Right atrium auricular region (tissue), 2 donors: ENCODE results near the gene LHPP. TPM values are rescaled to one million over a fixed set of nuclear protein-coding genes. Genes with fewer than 3 reads are reported as not detected.

Experiments used
- DNase-seq: peaks from one replicate; pipeline ENCODE4 v3.0.0-alpha.2; 2019; ENCODE audit warnings: low spot score
- H3K27ac ChIP-seq, 2 donors: fragments of 200-600 bp; sonication (generic); 1 replicate in 1 of 2; 2 replicates in 1 of 2; pipeline ENCODE4 v1.5.1; 2016 to 2019
- H3K27me3 ChIP-seq, 2 donors: fragments of 200-600 bp; sonication (generic); one replicate each; pipeline versions ENCODE4 v1.5.1 to v1.6.0; 2017 to 2019
- H3K36me3 ChIP-seq: fragments of 200-600 bp; sonication (generic); one replicate; pipeline ENCODE4 v1.5.1; 2016
- H3K4me1 ChIP-seq, 2 donors: fragments of 200-600 bp; sonication (generic); one replicate each; pipeline versions ENCODE4 v1.5.1 to v1.6.0; 2017 to 2019
- H3K4me3 ChIP-seq, 2 donors: fragments of 200-600 bp; sonication (generic); 1 replicate in 1 of 2; 2 replicates in 1 of 2; pipeline ENCODE4 v1.5.1; 2017 to 2019; ENCODE audit warnings: mild to moderate bottlenecking in 1 of 2, moderate library complexity in 1 of 2
- H3K9me3 ChIP-seq, 2 donors: fragments of 200-600 bp; sonication (generic); one replicate each; pipeline ENCODE4 v1.5.1; 2019
- total RNA-seq, 2 donors: library from RNA; depleted of rRNA; stranded (reverse); fragments of >200 nt; gene quantifications; one replicate each; pipeline ENCODE4 v1.1.0, GENCODE V29; 2016
- TF ChIP-seq, protein P1 (sequence below), 2 donors: fragments of 200-600 bp; sonication (generic); IDR thresholded peaks; one replicate each; pipeline ENCODE4 v1.5.1; 2019; ENCODE audit warnings: antibody characterized with exemption in 2 of 2

The LHPP gene
- total RNA-seq, 2 donors from 2014 or later: 10.3 to 23.7 TPM

DNA sequence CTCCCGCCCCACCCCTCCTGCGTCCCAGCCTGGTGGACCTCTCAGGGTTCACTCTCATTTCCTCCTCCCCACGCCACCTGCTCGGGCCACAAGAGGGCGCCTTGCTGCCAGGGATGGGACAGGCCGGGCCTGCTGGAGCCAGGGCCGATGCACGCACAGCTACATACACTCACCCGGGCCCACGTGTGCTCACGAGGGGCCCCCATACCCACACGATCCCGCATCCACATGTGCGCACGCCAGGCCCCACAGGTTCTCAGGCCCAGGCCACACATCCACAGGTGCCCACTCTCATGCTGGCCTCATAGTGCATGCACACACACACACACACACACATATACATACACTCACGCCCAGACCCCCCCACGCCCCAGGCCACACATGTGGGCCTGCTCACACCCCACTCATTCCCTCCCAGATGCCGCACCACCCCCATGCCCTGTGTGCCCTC, 68.6 kb downstream of the LHPP start:
- Histone ChIP-seq H3K4me3 (no peak overlapping the region), H3K36me3 (no peaks in the 10 kb centered on the region), H3K27ac (no peak overlapping the region), H3K9me3 (no peaks in the 10 kb centered on the region), H3K4me1 (peaks cover 0 to 9% of the 10 kb centered on the region in 2 donors), H3K27me3 (no peaks in the 10 kb centered on the region)
- peak; percentile 85 for DNase-seq
- TF ChIP-seq, protein P1, sequence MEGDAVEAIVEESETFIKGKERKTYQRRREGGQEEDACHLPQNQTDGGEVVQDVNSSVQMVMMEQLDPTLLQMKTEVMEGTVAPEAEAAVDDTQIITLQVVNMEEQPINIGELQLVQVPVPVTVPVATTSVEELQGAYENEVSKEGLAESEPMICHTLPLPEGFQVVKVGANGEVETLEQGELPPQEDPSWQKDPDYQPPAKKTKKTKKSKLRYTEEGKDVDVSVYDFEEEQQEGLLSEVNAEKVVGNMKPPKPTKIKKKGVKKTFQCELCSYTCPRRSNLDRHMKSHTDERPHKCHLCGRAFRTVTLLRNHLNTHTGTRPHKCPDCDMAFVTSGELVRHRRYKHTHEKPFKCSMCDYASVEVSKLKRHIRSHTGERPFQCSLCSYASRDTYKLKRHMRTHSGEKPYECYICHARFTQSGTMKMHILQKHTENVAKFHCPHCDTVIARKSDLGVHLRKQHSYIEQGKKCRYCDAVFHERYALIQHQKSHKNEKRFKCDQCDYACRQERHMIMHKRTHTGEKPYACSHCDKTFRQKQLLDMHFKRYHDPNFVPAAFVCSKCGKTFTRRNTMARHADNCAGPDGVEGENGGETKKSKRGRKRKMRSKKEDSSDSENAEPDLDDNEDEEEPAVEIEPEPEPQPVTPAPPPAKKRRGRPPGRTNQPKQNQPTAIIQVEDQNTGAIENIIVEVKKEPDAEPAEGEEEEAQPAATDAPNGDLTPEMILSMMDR (IDR thresholded peaks at IDR 0.05): peak; percentile 85 to 92

DNA sequence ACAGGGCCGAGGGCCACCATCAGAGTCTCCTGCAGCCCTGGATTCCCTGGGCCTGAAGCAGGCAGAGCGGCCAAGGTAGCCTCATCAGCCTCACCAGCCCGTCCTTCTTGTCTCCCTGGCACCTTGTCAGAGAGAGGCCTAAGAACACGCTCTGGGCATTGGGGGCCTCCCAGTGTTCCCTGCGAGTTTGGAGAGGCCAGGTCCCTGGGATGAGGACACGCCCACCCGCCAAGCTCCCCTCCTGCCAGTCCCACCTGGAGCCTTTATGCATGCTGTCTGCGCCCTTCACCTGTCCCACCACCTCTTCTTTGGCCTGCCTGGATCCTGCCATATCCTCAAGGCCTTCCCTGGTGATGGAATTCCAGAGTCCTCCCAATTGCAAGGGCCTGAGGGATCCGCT, 69.2 kb downstream of the LHPP start:
- Histone ChIP-seq H3K36me3 (no peaks in the 10 kb centered on the region), H3K4me3 (no peak overlapping the region), H3K9me3 (no peaks in the 10 kb centered on the region), H3K27me3 (no peaks in the 10 kb centered on the region), H3K4me1 (peaks cover 0 to 9% of the 10 kb centered on the region in 2 donors), H3K27ac (no peak overlapping the region)
- DNase-seq: no peak
- TF ChIP-seq, protein P1 (IDR thresholded peaks at IDR 0.05): no peak

DNA sequence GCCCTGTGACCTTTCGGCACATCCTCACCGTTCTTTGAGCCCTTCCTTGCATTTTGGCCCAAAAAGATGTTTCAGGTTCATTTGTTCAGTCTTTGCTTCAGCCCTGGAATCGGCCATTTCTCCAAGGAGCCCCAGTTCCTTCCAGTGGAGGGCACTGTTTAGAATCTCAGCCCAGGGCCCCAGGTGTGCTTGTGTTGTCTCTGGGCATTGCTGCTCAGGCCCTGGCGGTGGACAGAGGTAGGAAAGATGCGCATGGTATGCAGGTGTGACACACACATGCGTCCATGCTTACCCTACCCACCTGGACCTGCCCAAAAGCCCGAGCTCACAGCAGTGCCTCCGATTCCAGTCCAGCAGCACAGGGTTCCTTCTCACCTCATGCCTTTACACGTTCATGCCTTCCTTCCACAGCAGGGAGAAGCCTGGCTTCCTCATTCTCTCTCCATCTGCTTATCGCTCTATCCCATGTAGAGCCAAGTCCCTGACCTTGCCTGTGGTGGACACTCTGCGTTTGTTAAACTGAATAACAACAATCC, 70.6 kb downstream of the LHPP start:
- DNase-seq: no peak
- H3K4me1 ChIP-seq: peaks cover 0 to 9% of the 10 kb centered on the region in 2 donors
- no peak overlapping the region for H3K27ac ChIP-seq
- H3K9me3 ChIP-seq: no peaks in the 10 kb centered on the region
- no peaks in the 10 kb centered on the region for H3K36me3 ChIP-seq
- TF ChIP-seq, protein P1 (IDR thresholded peaks at IDR 0.05): no peak
- no peaks in the 10 kb centered on the region for H3K27me3 ChIP-seq
- H3K4me3 ChIP-seq: no peak overlapping the region

DNA sequence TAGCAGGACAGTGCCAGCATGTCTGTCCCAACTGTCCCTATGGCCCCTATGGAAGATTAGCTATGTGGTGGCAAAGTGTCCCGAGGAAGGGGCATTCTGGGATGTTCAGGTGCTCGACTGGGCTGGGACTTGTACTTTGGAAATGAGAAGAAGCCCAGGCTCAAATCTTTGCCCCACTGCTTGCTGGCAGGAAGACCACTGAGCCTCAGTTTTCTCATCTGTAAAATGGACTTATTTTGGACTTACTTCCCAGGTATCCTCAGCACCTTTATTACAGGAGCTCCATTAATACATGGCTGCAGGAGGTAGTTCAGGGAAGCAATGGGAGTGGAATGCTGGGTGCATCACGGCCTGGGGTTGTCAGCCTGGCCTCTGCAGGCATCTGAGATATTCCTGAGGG, 71.2 kb downstream of the LHPP start:
- H3K4me1 ChIP-seq: peaks cover 0 to 9% of the 10 kb centered on the region in 2 donors
- no peak for DNase-seq
- H3K4me3 ChIP-seq: no peak overlapping the region
- TF ChIP-seq, protein P1 (IDR thresholded peaks at IDR 0.05): no peak
- H3K27me3 ChIP-seq: no peaks in the 10 kb centered on the region
- no peaks in the 10 kb centered on the region for H3K9me3 ChIP-seq
- H3K27ac ChIP-seq: no peak overlapping the region
- H3K36me3 ChIP-seq: no peaks in the 10 kb centered on the region

DNA sequence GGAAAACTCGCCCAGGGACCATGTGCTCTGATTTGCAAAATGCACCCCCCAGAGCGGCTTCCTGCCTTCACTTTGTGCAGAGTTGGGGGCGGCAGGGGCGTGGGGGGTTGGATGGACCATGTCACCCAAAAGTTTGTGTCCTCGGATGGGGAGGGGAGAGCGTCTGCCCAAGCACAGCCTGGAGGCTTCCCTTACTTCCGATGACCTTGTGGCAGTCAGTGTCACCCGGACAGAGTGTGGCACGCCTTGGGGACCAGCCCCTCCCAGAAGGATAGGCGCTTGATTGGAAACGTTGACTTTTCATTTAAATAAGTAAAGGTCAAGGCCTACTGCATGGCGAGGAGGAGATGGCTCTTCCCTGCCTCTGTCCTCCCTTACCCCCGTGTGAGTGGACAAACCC, 71.6 kb downstream of the LHPP start:
- no peaks in the 10 kb centered on the region for H3K36me3 ChIP-seq
- H3K27ac ChIP-seq: no peak overlapping the region
- no peak overlapping the region for H3K4me3 ChIP-seq
- no peaks in the 10 kb centered on the region for H3K9me3 ChIP-seq
- TF ChIP-seq, protein P1 (IDR thresholded peaks at IDR 0.05): no peak
- DNase-seq: no peak
- H3K27me3 ChIP-seq: no peaks in the 10 kb centered on the region
- peaks cover 0 to 9% of the 10 kb centered on the region in 2 donors for H3K4me1 ChIP-seq

DNA sequence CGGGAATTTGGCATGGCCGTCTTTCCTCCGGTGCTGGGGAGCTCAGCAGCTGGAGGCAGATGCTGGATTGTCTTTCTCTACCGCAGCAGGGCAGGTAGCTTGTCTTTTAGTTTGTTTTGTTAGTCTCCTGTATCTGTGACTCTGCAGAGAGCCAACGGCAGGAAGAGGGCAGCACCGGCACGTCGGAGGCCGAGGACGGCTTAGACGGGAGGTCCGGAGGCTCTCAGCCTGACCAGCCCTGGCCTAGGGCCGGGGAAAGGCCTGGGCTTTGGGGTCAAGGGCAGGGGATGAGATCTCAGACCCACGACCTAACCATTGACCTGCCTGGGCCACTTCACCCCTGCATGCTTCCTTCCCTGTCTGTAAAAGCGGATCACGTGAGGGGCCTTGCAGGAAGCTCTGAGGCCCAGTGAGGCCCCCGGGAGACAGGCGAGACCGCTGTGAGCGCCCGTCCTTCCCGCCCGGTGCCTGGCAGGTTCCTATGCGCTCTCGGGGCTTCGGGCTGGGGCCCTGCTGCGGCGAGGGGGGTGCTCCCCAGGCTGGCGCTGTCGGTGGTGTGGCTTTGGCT, 72.7 kb downstream of the LHPP start:
- TF ChIP-seq, protein P1 (IDR thresholded peaks at IDR 0.05): peak; percentile 29 to 53
- H3K4me1 ChIP-seq: peaks cover 0 to 9% of the 10 kb centered on the region in 2 donors
- no peaks in the 10 kb centered on the region for H3K36me3 ChIP-seq
- no peak overlapping the region for H3K27ac ChIP-seq
- peak; percentile 68 for DNase-seq
- no peaks in the 10 kb centered on the region for H3K27me3 ChIP-seq
- no peak overlapping the region for H3K4me3 ChIP-seq
- H3K9me3 ChIP-seq: no peaks in the 10 kb centered on the region
